Dermis microvascular lymphatic vessel endothelial cell (primary cell): Measurements from ENCODE around the gene IBTK. TPM values are rescaled to one million over a fixed set of nuclear protein-coding genes. Genes with fewer than 3 reads are reported as not detected.
A peak's percentile ranks its signal among the peaks of the same experiment; 100 is the strongest.
"Not testable (repeated sequence)": the region's sequence is repeated elsewhere in the genome, so short reads cannot be mapped to it uniquely, and the experiment has no call there.

ENCODE experiments used
- DNase-seq, 2 donors: peaks; one replicate each; pipeline versions ENCODE4 v3.0.0 to v3.0.0-alpha.2; 2010; ENCODE audit warnings: low read depth in 2 of 2
- total RNA-seq: library from RNA; depleted of rRNA; stranded (reverse); fragments of >200 nt; gene quantifications from 2 replicates; pipeline ENCODE4 v1.2.1, GENCODE V29; 2014

The IBTK gene
- total RNA-seq, 1 donor from 2014 or later = 38.6 TPM

GRCh38 chr6:82179415-82179814, 68.1 kb downstream of the IBTK start:
- no peak for DNase-seq

- no peak for DNase-seq
Observed at GRCh38 chr6:82178759-82179112, 68.8 kb downstream of the IBTK start.

GRCh38 chr6:82178077-82178758, 69.3 kb downstream of the IBTK start:
- DNase-seq = peak; percentile 20 to 55

GRCh38 chr6:82176616-82177015, 70.9 kb downstream of the IBTK start:
- DNase-seq = no peak

- no peak for DNase-seq
Observed at GRCh38 chr6:82172594-82172993, 75.0 kb downstream of the IBTK start.

- DNase-seq = no peak
Observed at GRCh38 chr6:82169138-82169876, 78.2 kb downstream of the IBTK start.

GRCh38 chr6:82166493-82166892, 81.1 kb downstream of the IBTK start:
- DNase-seq = no peak

- no peak for DNase-seq
Observed at GRCh38 chr6:82160255-82160990, 87.1 kb downstream of the IBTK start.

GRCh38 chr6:82152786-82153185, 94.8 kb downstream of the IBTK start:
- not testable (repeated sequence) for DNase-seq

GRCh38 chr6:82151147-82151546, 96.4 kb downstream of the IBTK start:
- DNase-seq = not testable (repeated sequence)

GRCh38 chr6:82145926-82146452, 101.6 kb downstream of the IBTK start:
- DNase-seq = no peak

GRCh38 chr6:82144852-82145340, 102.6 kb downstream of the IBTK start:
- DNase-seq = peak; percentile 7 to 92

GRCh38 chr6:82144007-82144851, 103.3 kb downstream of the IBTK start:
- DNase-seq = peak in 1 of 2 donors; percentile 90

- DNase-seq = no peak
Observed at GRCh38 chr6:82143041-82143481, 104.5 kb downstream of the IBTK start.

GRCh38 chr6:82142524-82142923, 105.0 kb downstream of the IBTK start:
- no peak for DNase-seq

- no peak for DNase-seq
Observed at GRCh38 chr6:82138075-82138791, 109.3 kb downstream of the IBTK start.

- DNase-seq = no peak
Observed at GRCh38 chr6:82131441-82131840, 116.1 kb downstream of the IBTK start.

- DNase-seq = no peak
Observed at GRCh38 chr6:82129797-82130196, 117.7 kb downstream of the IBTK start.

- not testable (repeated sequence) for DNase-seq
Observed at GRCh38 chr6:82128973-82129372, 118.6 kb downstream of the IBTK start.

GRCh38 chr6:82123632-82124031, 123.9 kb downstream of the IBTK start:
- DNase-seq = no peak
